Fibroblast of villous mesenchyme (primary cell): Measurements from ENCODE around the gene BLM. TPM values are rescaled to one million over a fixed set of nuclear protein-coding genes. Genes with fewer than 3 reads are reported as not detected.

Experiments used
- DNase-seq: peaks from one replicate; pipeline ENCODE4 v3.0.0-alpha.2; 2010; ENCODE audit warnings: low read depth
- H3K4me3 ChIP-seq: 2 replicates; pipeline ENCODE4 v1.5.1; 2011; ENCODE audit warnings: low read depth, mild to moderate bottlenecking, low read length
- total RNA-seq: library from RNA; depleted of rRNA; stranded (reverse); fragments of >200 nt; gene quantifications from 2 replicates; pipeline ENCODE4 v1.2.3, GENCODE V29; 2012
- TF ChIP-seq, protein P1 (sequence below): IDR thresholded peaks from 2 replicates; pipeline ENCODE4 v1.5.1; 2012; ENCODE audit warnings: low read depth, mild to moderate bottlenecking, low read length; ENCODE audit not compliant: insufficient read depth

Gene BLM
- total RNA-seq, 1 donor: 6.0 TPM

DNA sequence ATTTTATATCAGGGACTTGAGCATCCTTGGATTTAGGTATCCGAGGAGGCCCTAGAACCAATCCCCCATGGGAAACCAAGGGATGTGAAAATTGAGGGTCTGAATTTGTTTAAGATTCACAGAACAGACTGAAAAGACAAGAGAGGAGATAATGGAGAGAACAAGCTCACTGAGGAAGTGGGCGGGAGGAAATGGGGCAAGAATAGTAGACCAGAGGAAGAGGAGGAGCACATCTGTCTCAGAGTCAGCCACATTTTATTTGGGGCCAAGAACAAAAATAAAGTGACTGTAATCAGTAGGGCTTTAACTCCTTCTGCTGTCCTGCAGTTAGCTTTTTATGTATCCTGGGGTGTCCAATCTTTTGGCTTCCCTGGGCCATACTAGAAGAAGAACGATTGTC lies 63.8 kb downstream of the BLM start:
- no peak overlapping the region for H3K4me3 ChIP-seq
- DNase-seq: no peak
- TF ChIP-seq, protein P1, sequence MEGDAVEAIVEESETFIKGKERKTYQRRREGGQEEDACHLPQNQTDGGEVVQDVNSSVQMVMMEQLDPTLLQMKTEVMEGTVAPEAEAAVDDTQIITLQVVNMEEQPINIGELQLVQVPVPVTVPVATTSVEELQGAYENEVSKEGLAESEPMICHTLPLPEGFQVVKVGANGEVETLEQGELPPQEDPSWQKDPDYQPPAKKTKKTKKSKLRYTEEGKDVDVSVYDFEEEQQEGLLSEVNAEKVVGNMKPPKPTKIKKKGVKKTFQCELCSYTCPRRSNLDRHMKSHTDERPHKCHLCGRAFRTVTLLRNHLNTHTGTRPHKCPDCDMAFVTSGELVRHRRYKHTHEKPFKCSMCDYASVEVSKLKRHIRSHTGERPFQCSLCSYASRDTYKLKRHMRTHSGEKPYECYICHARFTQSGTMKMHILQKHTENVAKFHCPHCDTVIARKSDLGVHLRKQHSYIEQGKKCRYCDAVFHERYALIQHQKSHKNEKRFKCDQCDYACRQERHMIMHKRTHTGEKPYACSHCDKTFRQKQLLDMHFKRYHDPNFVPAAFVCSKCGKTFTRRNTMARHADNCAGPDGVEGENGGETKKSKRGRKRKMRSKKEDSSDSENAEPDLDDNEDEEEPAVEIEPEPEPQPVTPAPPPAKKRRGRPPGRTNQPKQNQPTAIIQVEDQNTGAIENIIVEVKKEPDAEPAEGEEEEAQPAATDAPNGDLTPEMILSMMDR: no peak

DNA sequence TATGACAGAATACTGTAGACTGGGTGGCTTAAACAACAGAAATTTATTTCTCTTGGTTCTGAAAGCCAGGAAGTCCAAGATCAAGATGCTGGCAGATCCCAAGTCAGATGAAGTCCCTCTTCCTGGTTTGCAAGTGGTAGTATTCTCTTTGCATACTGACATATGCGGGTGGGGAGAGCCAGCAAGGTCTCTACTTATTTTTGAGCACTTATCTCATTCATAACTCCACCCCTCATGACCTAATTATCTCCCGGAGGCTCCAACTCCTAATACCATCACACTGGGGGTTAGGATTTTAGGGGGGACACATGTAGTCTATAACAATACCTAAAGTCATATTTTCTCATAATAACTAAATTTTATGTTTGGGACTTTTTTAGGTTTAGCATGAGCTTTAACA lies 65.3 kb downstream of the BLM start:
- TF ChIP-seq, protein P1: no peak
- H3K4me3 ChIP-seq: no peak overlapping the region
- DNase-seq: no peak

DNA sequence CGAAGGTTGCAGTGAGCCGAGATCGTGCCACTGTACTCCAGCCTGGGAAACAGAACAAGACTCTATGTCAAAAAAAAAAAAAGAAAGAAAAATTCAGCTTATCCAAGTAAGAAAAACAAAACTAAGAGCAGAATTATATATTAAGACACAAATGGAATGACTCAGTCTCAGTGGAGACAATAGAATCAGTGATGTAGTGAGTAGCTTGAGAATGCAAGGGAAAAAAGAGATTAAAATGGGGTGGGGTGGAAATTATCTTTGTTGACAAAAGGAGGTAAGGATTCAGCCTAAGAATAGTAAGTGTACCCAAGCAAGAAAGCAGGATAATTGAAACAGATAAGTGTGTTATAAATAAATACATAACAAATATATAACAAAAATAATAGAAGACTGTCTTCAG lies 70.7 kb downstream of the BLM start:
- DNase-seq: no peak
- TF ChIP-seq, protein P1: no peak
- no peak overlapping the region for H3K4me3 ChIP-seq

DNA sequence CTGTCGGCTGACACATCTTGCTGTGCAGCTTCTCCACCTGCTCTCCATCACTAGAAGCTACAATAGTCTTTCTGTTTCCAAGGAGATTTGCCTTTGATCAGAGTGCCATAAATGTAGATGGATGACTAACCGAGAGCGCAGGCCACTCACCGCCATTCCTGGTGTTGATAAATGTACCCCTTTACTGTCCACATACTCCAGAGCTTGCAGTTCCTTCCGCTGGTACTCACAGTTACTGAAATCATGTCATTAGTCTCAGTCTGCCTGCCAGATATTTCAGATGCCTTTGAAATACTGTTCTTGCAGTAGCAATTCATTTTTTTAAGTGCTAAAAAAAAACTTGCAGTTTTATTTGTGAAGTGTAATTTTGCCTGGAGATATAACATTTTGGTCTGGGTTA lies 72.3 kb downstream of the BLM start:
- TF ChIP-seq, protein P1: no peak
- no peak for DNase-seq
- no peak overlapping the region for H3K4me3 ChIP-seq

DNA sequence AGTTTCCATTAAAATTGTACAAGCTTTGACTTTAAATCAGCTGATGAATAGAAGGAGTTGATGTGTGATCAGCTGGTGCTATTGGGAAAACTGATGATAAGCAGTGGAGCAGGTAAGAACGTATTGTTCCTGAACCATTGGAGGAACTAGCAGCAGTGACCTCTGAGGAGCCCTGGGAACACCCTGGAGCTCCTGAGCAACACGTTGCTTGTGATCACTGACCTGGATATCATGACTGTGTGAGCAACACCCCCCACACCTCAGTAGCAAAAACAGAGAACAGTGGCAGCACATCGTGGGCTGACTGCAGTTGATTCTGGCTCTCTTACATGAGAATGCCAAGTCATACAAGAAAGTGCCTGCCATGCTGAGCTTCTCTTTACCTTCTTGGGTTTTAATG lies 72.9 kb downstream of the BLM start:
- DNase-seq: no peak
- TF ChIP-seq, protein P1: no peak
- no peak overlapping the region for H3K4me3 ChIP-seq

DNA sequence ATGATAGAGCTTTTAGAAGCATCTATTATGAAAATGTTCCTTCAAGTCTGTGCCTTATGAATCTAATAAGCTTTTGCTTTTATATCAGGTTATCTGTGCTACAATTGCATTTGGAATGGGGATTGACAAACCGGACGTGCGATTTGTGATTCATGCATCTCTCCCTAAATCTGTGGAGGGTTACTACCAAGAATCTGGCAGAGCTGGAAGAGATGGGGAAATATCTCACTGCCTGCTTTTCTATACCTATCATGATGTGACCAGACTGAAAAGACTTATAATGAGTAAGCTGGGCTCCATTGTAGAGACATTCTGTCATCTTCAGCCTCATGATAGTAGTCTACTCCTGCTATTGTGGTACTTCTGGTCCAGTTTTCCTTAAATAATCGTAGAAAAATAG lies 73.4 kb downstream of the BLM start:
- DNase-seq: no peak
- H3K4me3 ChIP-seq: no peak overlapping the region
- TF ChIP-seq, protein P1: no peak

DNA sequence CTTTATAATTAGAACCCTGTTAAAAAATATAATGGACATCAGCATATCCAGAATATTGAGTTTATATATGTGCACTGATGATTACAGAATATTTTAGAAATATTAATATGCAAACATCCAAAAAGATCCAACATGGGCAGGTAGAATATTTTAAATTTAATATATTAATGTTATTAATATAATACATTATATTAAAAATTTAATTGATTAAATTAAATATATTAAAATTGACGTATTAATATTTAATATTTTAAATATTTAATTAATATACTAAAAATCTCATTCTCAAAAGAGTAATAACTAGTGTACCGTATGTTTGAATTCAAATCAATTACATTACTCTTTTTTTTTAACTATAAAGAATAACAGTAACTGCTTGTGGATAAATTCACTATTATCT lies 77.4 kb downstream of the BLM start:
- no peak overlapping the region for H3K4me3 ChIP-seq
- DNase-seq: no peak
- TF ChIP-seq, protein P1: no peak
